AG09309 (cell line): Measurements from ENCODE around the gene NRG3.

Experiments used
- DNase-seq: peaks from one replicate; pipeline ENCODE4 v3.0.0-alpha.2; 2010; ENCODE audit warnings: low read depth
- H3K4me3 ChIP-seq: 2 replicates; pipeline ENCODE4 v1.5.1; 2011; ENCODE audit warnings: mild to moderate bottlenecking, low read depth, low read length, moderate library complexity; ENCODE audit not compliant: control insufficient read depth
- TF ChIP-seq, protein P1 (sequence below): IDR thresholded peaks from 2 replicates; pipeline ENCODE4 v1.5.1; 2011; ENCODE audit warnings: mild to moderate bottlenecking, low read depth, low read length, inconsistent platforms; ENCODE audit not compliant: insufficient read depth, control insufficient read depth; ENCODE audit errors: missing control alignments

Gene NRG3

DNA sequence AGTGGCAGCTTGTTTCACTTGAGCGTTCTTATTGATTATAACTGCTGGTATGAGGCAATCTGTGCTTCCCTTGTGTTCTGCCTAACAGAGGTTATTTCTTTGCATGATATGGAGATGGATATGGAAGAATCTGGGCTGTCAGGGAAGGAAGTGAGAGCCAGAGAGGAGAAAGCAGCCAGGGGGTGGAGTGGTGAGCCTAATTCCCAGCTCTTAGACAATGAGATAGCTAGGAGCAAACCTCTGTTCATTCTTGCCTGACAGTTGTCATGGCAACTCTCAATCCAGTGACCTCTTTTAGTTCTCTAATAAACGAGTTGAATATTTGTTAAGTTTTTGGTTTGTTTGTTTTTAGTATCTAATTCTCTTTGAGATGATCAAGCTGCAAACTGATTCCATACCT is 214.3 kb downstream of the NRG3 start:
- no peak for DNase-seq
- TF ChIP-seq, protein P1, sequence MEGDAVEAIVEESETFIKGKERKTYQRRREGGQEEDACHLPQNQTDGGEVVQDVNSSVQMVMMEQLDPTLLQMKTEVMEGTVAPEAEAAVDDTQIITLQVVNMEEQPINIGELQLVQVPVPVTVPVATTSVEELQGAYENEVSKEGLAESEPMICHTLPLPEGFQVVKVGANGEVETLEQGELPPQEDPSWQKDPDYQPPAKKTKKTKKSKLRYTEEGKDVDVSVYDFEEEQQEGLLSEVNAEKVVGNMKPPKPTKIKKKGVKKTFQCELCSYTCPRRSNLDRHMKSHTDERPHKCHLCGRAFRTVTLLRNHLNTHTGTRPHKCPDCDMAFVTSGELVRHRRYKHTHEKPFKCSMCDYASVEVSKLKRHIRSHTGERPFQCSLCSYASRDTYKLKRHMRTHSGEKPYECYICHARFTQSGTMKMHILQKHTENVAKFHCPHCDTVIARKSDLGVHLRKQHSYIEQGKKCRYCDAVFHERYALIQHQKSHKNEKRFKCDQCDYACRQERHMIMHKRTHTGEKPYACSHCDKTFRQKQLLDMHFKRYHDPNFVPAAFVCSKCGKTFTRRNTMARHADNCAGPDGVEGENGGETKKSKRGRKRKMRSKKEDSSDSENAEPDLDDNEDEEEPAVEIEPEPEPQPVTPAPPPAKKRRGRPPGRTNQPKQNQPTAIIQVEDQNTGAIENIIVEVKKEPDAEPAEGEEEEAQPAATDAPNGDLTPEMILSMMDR = no peak
- no peak overlapping the region for H3K4me3 ChIP-seq

DNA sequence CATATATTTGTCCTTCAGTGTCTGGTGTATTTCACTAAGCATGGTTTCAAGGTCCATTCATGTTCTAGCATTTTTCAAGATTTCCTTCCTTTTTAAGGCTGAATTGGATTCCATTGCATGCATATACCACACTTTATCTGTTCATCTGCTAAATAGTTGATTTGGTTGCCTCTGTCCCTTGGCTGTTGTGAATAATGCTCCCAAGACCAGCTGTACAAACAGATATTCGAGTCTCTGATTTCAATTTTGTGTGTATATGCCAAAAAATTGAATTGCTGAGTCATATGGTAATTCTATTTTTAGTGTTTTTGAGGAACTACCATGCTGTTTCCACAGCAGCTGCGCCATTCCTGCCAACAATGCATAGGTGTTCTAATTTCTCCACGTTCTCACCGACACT is 216.4 kb downstream of the NRG3 start:
- DNase-seq = no peak
- TF ChIP-seq, protein P1 = no peak

DNA sequence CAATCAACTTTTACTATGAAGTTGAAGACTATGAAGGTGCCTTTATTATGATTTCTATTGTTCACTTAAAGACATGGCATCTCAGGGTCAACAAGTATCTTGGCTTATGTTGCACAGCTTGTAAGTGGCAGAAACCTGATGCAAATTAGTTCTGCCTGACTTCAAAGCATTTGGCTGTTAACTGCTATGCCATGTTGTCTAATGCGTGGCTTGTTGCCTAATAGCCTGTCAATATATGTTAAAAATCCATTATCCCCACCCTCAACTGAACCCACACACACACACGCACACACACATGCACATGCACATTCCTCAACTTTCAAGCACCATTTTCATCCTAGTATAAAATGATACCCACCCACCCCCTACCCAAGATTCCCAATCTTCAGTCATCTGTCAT is 217.1 kb downstream of the NRG3 start:
- TF ChIP-seq, protein P1 = no peak
- no peak overlapping the region for H3K4me3 ChIP-seq

More for the DNA sequence above, 216.4 kb downstream of the NRG3 start:
- H3K4me3 ChIP-seq = no peak overlapping the region

DNA sequence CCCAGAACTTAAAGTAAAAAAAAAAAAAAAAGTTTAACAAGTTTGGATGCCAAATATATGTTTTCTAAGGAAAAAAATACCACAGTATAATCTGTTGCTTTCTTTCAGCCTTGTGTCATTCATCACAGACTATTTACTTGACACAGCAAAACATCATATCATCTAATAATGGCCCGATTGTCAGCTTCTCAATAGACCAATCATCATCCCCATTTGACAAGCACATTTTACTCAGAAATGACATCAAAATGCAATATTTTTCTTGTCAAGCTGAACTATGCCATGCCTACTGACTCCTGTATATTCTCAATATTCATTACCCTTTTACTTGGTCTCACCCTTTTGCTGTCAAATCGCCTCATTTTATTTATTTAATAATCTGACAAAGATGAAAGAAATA is 249.7 kb downstream of the NRG3 start:
- no peak overlapping the region for H3K4me3 ChIP-seq
- no peak for DNase-seq
- TF ChIP-seq, protein P1 = no peak

More for the DNA sequence above, 217.1 kb downstream of the NRG3 start:
- DNase-seq = no peak

DNA sequence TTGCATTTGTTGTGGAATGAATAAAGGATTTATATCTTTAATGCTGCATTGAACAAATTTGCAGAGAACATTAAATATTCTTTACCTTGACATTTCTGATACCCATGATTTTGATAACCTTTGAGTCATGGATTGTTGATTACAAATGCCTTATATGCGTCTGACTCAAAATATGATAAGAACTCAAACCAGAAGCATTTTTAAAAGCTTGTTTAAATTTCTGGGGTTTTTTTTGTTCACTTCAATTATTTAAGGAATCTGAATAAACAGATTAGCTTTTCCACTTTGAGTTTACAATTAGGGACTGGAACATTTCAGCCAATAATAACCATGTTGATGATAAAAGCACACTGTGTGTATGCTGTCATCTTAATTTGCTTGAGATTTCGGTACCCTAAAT is 253.5 kb downstream of the NRG3 start:
- TF ChIP-seq, protein P1 = no peak
- H3K4me3 ChIP-seq = no peak overlapping the region
- no peak for DNase-seq

DNA sequence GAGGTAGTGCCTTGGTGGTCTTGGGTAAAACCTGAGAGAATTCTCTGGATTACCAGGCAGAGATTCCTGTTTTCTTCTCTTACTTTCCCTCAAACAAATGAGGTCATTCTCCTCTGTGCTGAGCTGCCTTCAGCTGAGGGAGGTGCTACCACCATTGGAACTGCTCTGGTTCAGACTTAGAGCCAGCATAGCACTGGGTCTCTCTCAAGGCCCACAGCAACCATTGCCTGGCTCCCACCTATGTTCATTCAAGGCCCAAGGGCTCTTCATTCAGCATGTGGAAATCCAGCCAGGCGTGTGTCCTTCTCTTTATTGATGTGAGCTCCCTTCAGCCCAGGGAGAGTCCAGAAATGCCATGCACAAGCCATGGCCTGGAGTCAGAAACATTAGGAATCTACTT is 261.1 kb downstream of the NRG3 start:
- no peak for DNase-seq
- TF ChIP-seq, protein P1 = no peak
- H3K4me3 ChIP-seq = no peak overlapping the region

DNA sequence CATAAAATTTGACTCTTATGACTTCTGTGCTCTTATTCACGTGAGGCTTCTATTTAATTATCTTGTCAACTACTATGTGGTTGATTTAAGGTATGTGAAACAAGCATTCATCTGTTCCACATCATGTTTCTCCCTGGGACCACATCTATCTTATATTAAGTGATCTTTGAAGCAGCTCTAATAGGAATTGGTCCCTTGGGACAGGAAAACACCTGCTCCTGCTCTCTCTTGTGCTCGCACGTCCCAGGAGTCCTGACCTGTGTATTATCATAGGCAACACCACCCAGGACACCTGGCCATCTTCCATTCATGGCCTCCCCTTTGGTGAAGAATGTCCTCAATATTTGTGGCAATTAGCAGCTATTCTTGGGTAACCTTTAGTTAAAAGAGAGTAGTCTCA is 269.2 kb downstream of the NRG3 start:
- TF ChIP-seq, protein P1 = no peak
- no peak overlapping the region for H3K4me3 ChIP-seq
- DNase-seq = no peak
